OCI-LY3 (cell line): Measurements from ENCODE around the gene CHSY3.

Experiments used
- CTCF ChIP-seq: fragments of 200-600, 300-600 bp; sonication (generic); IDR thresholded peaks from 2 replicates; pipeline ENCODE4 v1.5.1; 2014; ENCODE audit warnings: antibody characterized with exemption, low read length, low read depth
- EZH2phosphoT487 ChIP-seq: fragments of 200-600 bp; shearing (Covaris generic); IDR thresholded peaks from 2 replicates; pipeline ENCODE4 v1.6.1; 2018; ENCODE audit warnings: antibody characterized with exemption, mixed run types, low read depth

GRCh38 chr5:129857116-129857515 lies 47.1 kb upstream of the CHSY3 start:
- TF ChIP-seq CTCF (no peak), EZH2phosphoT487 (no peak)
